HUES6 (cell line): Measurements from ENCODE around the gene CCDC177.
A peak's percentile ranks its signal among the peaks of the same experiment; 100 is the strongest.

ENCODE experiments used
- H3K27ac ChIP-seq: 2 replicates; pipeline ENCODE4 v1.7.0; 2013; ENCODE audit warnings: low read depth, mild to moderate bottlenecking, low read length, inconsistent platforms
- H3K27me3 ChIP-seq: 2 replicates; pipeline ENCODE4 v1.6.1; 2013; ENCODE audit warnings: low read length; ENCODE audit not compliant: control insufficient read depth, insufficient read depth
- H3K36me3 ChIP-seq: 2 replicates; pipeline ENCODE4 v1.6.1; 2013; ENCODE audit warnings: low read length; ENCODE audit not compliant: control insufficient read depth, insufficient read depth
- H3K4me1 ChIP-seq: 2 replicates; pipeline ENCODE4 v1.6.1; 2013; ENCODE audit warnings: low read length; ENCODE audit not compliant: control insufficient read depth, insufficient read depth
- H3K4me3 ChIP-seq: 2 replicates; pipeline ENCODE4 v1.5.1; 2013; ENCODE audit warnings: low read depth, low read length
- H3K9ac ChIP-seq: one replicate; pipeline ENCODE4 v1.6.1; 2013; ENCODE audit warnings: mild to moderate bottlenecking, low read length
- H3K9me3 ChIP-seq: 2 replicates; pipeline ENCODE4 v1.6.1; 2013; ENCODE audit warnings: low read depth, low read length; ENCODE audit not compliant: control insufficient read depth, insufficient read depth

The CCDC177 gene

GRCh38 chr14:69580009-69580577, 5.4 kb upstream of the CCDC177 start:
- H3K4me1 ChIP-seq, result no peaks in the 10 kb centered on the region
- H3K4me3 ChIP-seq, result no peak overlapping the region
- H3K27ac ChIP-seq, result no peak overlapping the region
- no peaks in the 10 kb centered on the region for H3K9me3 ChIP-seq
- H3K27me3 ChIP-seq, result peaks cover 18% of the 10 kb centered on the region
- H3K9ac ChIP-seq, result no peak overlapping the region
- no peaks in the 10 kb centered on the region for H3K36me3 ChIP-seq

GRCh38 chr14:69579476-69579875, 4.8 kb upstream of the CCDC177 start:
- Histone ChIP-seq H3K27me3 (peaks cover 24% of the 10 kb centered on the region), H3K36me3 (no peaks in the 10 kb centered on the region), H3K4me3 (no peak overlapping the region), H3K9me3 (no peaks in the 10 kb centered on the region), H3K27ac (no peak overlapping the region), H3K9ac (no peak overlapping the region), H3K4me1 (no peaks in the 10 kb centered on the region)

- Histone ChIP-seq H3K27ac (no peak overlapping the region), H3K9me3 (peaks cover 8% of the 10 kb centered on the region; the same call in 1 of the 2 replicates), H3K36me3 (no peaks in the 10 kb centered on the region), H3K27me3 (peaks cover 69% of the 10 kb centered on the region), H3K4me1 (peaks cover 8% of the 10 kb centered on the region; the same call in 1 of the 2 replicates), H3K4me3 (no peak overlapping the region), H3K9ac (no peak overlapping the region)
These were observed 254 bp upstream of the CCDC177 start for GRCh38 chr14:69574954-69575295.

GRCh38 chr14:69573831-69574262, 824 bp downstream of the CCDC177 start:
- peaks cover 8% of the 10 kb centered on the region; the same call in 1 of the 2 replicates for H3K4me1 ChIP-seq
- H3K27me3 ChIP-seq, result peaks cover 80% of the 10 kb centered on the region
- no peaks in the 10 kb centered on the region for H3K36me3 ChIP-seq
- no peak overlapping the region for H3K9ac ChIP-seq
- no peak overlapping the region for H3K27ac ChIP-seq
- H3K4me3 ChIP-seq, result peak overlapping the region; percentile 70
- H3K9me3 ChIP-seq, result peaks cover 8% of the 10 kb centered on the region; the same call in 1 of the 2 replicates

GRCh38 chr14:69573205-69573830, 1.4 kb downstream of the CCDC177 start:
- H3K4me1 ChIP-seq, result peaks cover 8% of the 10 kb centered on the region; the same call in 1 of the 2 replicates
- peaks cover 85% of the 10 kb centered on the region for H3K27me3 ChIP-seq
- no peak overlapping the region for H3K27ac ChIP-seq
- no peaks in the 10 kb centered on the region for H3K36me3 ChIP-seq
- H3K9me3 ChIP-seq, result peaks cover 8% of the 10 kb centered on the region; the same call in 1 of the 2 replicates
- no peak overlapping the region for H3K9ac ChIP-seq
- H3K4me3 ChIP-seq, result peak overlapping the region; percentile 70; the same call in 1 of the 2 replicates

GRCh38 chr14:69572841-69573135, 1.9 kb downstream of the CCDC177 start:
- H3K4me3 ChIP-seq, result no peak overlapping the region; the same call in 1 of the 2 replicates
- H3K9ac ChIP-seq, result no peak overlapping the region
- peaks cover 91% of the 10 kb centered on the region for H3K27me3 ChIP-seq
- H3K9me3 ChIP-seq, result peaks cover 8% of the 10 kb centered on the region; the same call in 1 of the 2 replicates
- H3K4me1 ChIP-seq, result peaks cover 8% of the 10 kb centered on the region; the same call in 1 of the 2 replicates
- no peaks in the 10 kb centered on the region for H3K36me3 ChIP-seq
- no peak overlapping the region for H3K27ac ChIP-seq

GRCh38 chr14:69572030-69572840, 2.4 kb downstream of the CCDC177 start:
- Histone ChIP-seq H3K27ac (no peak overlapping the region), H3K4me1 (peaks cover 8% of the 10 kb centered on the region; the same call in 1 of the 2 replicates), H3K27me3 (peaks cover 96% of the 10 kb centered on the region), H3K4me3 (peak overlapping the region; percentile 50), H3K9ac (no peak overlapping the region), H3K9me3 (peaks cover 8% of the 10 kb centered on the region; the same call in 1 of the 2 replicates), H3K36me3 (no peaks in the 10 kb centered on the region)

- no peak overlapping the region for H3K9ac ChIP-seq
- H3K4me3 ChIP-seq, result peak overlapping the region; percentile 50
- H3K9me3 ChIP-seq, result peaks cover 8% of the 10 kb centered on the region; the same call in 1 of the 2 replicates
- H3K27me3 ChIP-seq, result peaks cover 96% of the 10 kb centered on the region
- no peaks in the 10 kb centered on the region for H3K36me3 ChIP-seq
- peaks cover 8% of the 10 kb centered on the region; the same call in 1 of the 2 replicates for H3K4me1 ChIP-seq
- H3K27ac ChIP-seq, result no peak overlapping the region
These were observed 3.1 kb downstream of the CCDC177 start for GRCh38 chr14:69571449-69572029.

GRCh38 chr14:69570836-69571330, 3.8 kb downstream of the CCDC177 start:
- Histone ChIP-seq H3K36me3 (no peaks in the 10 kb centered on the region), H3K27me3 (peaks cover 97% of the 10 kb centered on the region), H3K4me3 (no peak overlapping the region), H3K27ac (no peak overlapping the region), H3K4me1 (peaks cover 8% of the 10 kb centered on the region; the same call in 1 of the 2 replicates), H3K9me3 (peaks cover 8% of the 10 kb centered on the region; the same call in 1 of the 2 replicates), H3K9ac (no peak overlapping the region)

- peaks cover 99% of the 10 kb centered on the region for H3K27me3 ChIP-seq
- H3K9ac ChIP-seq, result no peak overlapping the region
- peaks cover 8% of the 10 kb centered on the region; the same call in 1 of the 2 replicates for H3K4me1 ChIP-seq
- H3K9me3 ChIP-seq, result peaks cover 8% of the 10 kb centered on the region; the same call in 1 of the 2 replicates
- no peak overlapping the region for H3K27ac ChIP-seq
- H3K4me3 ChIP-seq, result no peak overlapping the region
- H3K36me3 ChIP-seq, result no peaks in the 10 kb centered on the region
These were observed 4.8 kb downstream of the CCDC177 start for GRCh38 chr14:69569859-69570258.
